ENCODE results near the gene TNFAIP8L3.

TNFAIP8L3 gene

GRCh38 chr15:51089041-51089440, 5.7 kb downstream of the TNFAIP8L3 start:
- DNase-seq = no peak

- no peak for DNase-seq
Measured at GRCh38 chr15:51088585-51088984, 6.1 kb downstream of the TNFAIP8L3 start.

- no peak for DNase-seq
Measured at GRCh38 chr15:51087513-51087912, 7.2 kb downstream of the TNFAIP8L3 start.

- no peak for DNase-seq
Measured at GRCh38 chr15:51086409-51086808, 8.3 kb downstream of the TNFAIP8L3 start.

GRCh38 chr15:51085764-51086163, 8.9 kb downstream of the TNFAIP8L3 start:
- DNase-seq = no peak

GRCh38 chr15:51083641-51084166, 11.0 kb downstream of the TNFAIP8L3 start:
- no peak for DNase-seq

GRCh38 chr15:51082246-51082645, 12.5 kb downstream of the TNFAIP8L3 start:
- no peak for DNase-seq

GRCh38 chr15:51080286-51080685, 14.4 kb downstream of the TNFAIP8L3 start:
- no peak for DNase-seq

- no peak for DNase-seq
Measured at GRCh38 chr15:51079226-51079625, 15.5 kb downstream of the TNFAIP8L3 start.

- DNase-seq = no peak
Measured at GRCh38 chr15:51077221-51078153, 17.2 kb downstream of the TNFAIP8L3 start.

GRCh38 chr15:51076524-51077220, 18.0 kb downstream of the TNFAIP8L3 start:
- no peak for DNase-seq

GRCh38 chr15:51075826-51076523, 18.7 kb downstream of the TNFAIP8L3 start:
- DNase-seq = peak; percentile 35

GRCh38 chr15:51075364-51075763, 19.3 kb downstream of the TNFAIP8L3 start:
- no peak for DNase-seq

- no peak for DNase-seq
Measured at GRCh38 chr15:51074926-51075325, 19.8 kb downstream of the TNFAIP8L3 start.

- DNase-seq = no peak
Measured at GRCh38 chr15:51071578-51071977, 23.1 kb downstream of the TNFAIP8L3 start.

- DNase-seq = no peak
Measured at GRCh38 chr15:51069983-51070382, 24.7 kb downstream of the TNFAIP8L3 start.

- DNase-seq = no peak
Measured at GRCh38 chr15:51067510-51067909, 27.2 kb downstream of the TNFAIP8L3 start.

- DNase-seq = no peak
Measured at GRCh38 chr15:51065781-51066180, 28.9 kb downstream of the TNFAIP8L3 start.

GRCh38 chr15:51065261-51065660, 29.4 kb downstream of the TNFAIP8L3 start:
- no peak for DNase-seq

GRCh38 chr15:51062736-51063135, 32.0 kb downstream of the TNFAIP8L3 start:
- no peak for DNase-seq

- DNase-seq = no peak
Measured at GRCh38 chr15:51060030-51060673, 34.6 kb downstream of the TNFAIP8L3 start.

- no peak for DNase-seq
Measured at GRCh38 chr15:51054535-51054934, 40.2 kb downstream of the TNFAIP8L3 start.

- no peak for DNase-seq
Measured at GRCh38 chr15:51053571-51053970, 41.1 kb downstream of the TNFAIP8L3 start.

Measured in NCI-H82 (cell line).